Neuronal stem cell (in vitro differentiated cells): Measurements from ENCODE around the gene HSD17B4.

ENCODE experiments used
- DNase-seq: peaks from one replicate; pipeline ENCODE4 v3.0.0-alpha.2; 2013; ENCODE audit warnings: low spot score
- H2AFZ ChIP-seq: one replicate; pipeline ENCODE4 v1.6.1; 2013; ENCODE audit warnings: mild to moderate bottlenecking, low read length, inconsistent platforms
- H2AK5ac ChIP-seq: 2 replicates; pipeline ENCODE4 v1.6.1; 2013; ENCODE audit warnings: low read depth, mild to moderate bottlenecking, inconsistent platforms, low read length, moderate library complexity, mixed read lengths
- H2BK120ac ChIP-seq: 2 replicates; pipeline ENCODE4 v1.6.1; 2013; ENCODE audit warnings: low read depth, mild to moderate bottlenecking, inconsistent platforms, low read length, moderate library complexity, mixed read lengths
- H2BK12ac ChIP-seq: one replicate; pipeline ENCODE4 v1.6.1; 2013; ENCODE audit warnings: low read length, inconsistent platforms
- H2BK15ac ChIP-seq: 2 replicates; pipeline ENCODE4 v1.6.1; 2013; ENCODE audit warnings: mild to moderate bottlenecking, low read length, inconsistent platforms, mixed read lengths
- H2BK5ac ChIP-seq: one replicate; pipeline ENCODE4 v1.6.1; 2013; ENCODE audit warnings: inconsistent platforms, mild to moderate bottlenecking, low read length, moderate library complexity
- H3K14ac ChIP-seq: one replicate; pipeline ENCODE4 v1.6.1; 2013; ENCODE audit warnings: low read length, inconsistent platforms
- H3K18ac ChIP-seq: 2 replicates; pipeline ENCODE4 v1.6.1; 2013; ENCODE audit warnings: low read length, inconsistent platforms
- H3K23ac ChIP-seq: 2 replicates; pipeline ENCODE4 v1.6.1; 2013; ENCODE audit warnings: low read depth, mild to moderate bottlenecking, mixed read lengths, low read length, inconsistent platforms; ENCODE audit not compliant: poor library complexity
- H3K27ac ChIP-seq: replicated peaks from 3 replicates; pipeline ENCODE4 v1.5.1; 2013; ENCODE audit warnings: low read length, inconsistent platforms
- H3K27me3 ChIP-seq, 3 experiments: 2 replicates each; pipeline ENCODE4 v1.6.1; 2013; ENCODE audit warnings: low read length in 3 of 3, mild to moderate bottlenecking in 2 of 3, inconsistent platforms in 1 of 3, low read depth in 1 of 3, mixed read lengths in 1 of 3, moderate library complexity in 1 of 3; ENCODE audit not compliant: control insufficient read depth in 3 of 3, insufficient read depth in 3 of 3
- H3K36me3 ChIP-seq, 2 donors: replicated peaks in 1 of 2; 2 replicates each; pipeline ENCODE4 v1.6.1; 2013; ENCODE audit warnings: low read length in 2 of 2; ENCODE audit not compliant: control insufficient read depth in 2 of 2, insufficient read depth in 2 of 2
- H3K4ac ChIP-seq: 2 replicates; pipeline ENCODE4 v1.6.1; 2013; ENCODE audit warnings: inconsistent platforms, mild to moderate bottlenecking, low read length, moderate library complexity
- H3K4me1 ChIP-seq, 2 donors: 1 replicate in 1 of 2; 2 replicates in 1 of 2; pipeline ENCODE4 v1.6.1; 2013; ENCODE audit warnings: low read length in 2 of 2, low read depth in 1 of 2; ENCODE audit not compliant: control insufficient read depth in 2 of 2, insufficient read depth in 1 of 2
- H3K4me2 ChIP-seq: one replicate; pipeline ENCODE4 v1.6.1; 2013; ENCODE audit warnings: mild to moderate bottlenecking, low read length, inconsistent platforms; ENCODE audit not compliant: insufficient read depth, poor library complexity, severe bottlenecking
- H3K4me3 ChIP-seq, 2 donors: 2 replicates each; pipeline ENCODE4 v1.5.1; 2013; ENCODE audit warnings: low read length in 2 of 2, mild to moderate bottlenecking in 2 of 2, inconsistent platforms in 1 of 2, moderate library complexity in 1 of 2
- H3K79me1 ChIP-seq: one replicate; pipeline ENCODE4 v1.6.1; 2013; ENCODE audit warnings: low read depth, mild to moderate bottlenecking, inconsistent platforms, low read length, moderate library complexity
- H3K9ac ChIP-seq: one replicate; pipeline ENCODE4 v1.6.1; 2013; ENCODE audit warnings: mild to moderate bottlenecking, low read depth, low read length, inconsistent platforms; ENCODE audit not compliant: poor library complexity
- H3K9me3 ChIP-seq, 2 donors: replicated peaks in 1 of 2; 2 replicates each; pipeline versions ENCODE3 to v1.6.1; 2013; ENCODE audit warnings: low read length in 2 of 2, mild to moderate bottlenecking in 2 of 2, inconsistent platforms in 1 of 2, low read depth in 1 of 2, mixed read lengths in 1 of 2, moderate library complexity in 1 of 2; ENCODE audit not compliant: control insufficient read depth in 2 of 2, insufficient read depth in 1 of 2
- H4K8ac ChIP-seq: one replicate; pipeline ENCODE4 v1.6.1; 2013; ENCODE audit warnings: low read depth, mild to moderate bottlenecking, inconsistent platforms, low read length, moderate library complexity
- H4K91ac ChIP-seq: one replicate; pipeline ENCODE4 v1.6.1; 2013; ENCODE audit warnings: low read length, low read depth, mild to moderate bottlenecking, inconsistent platforms; ENCODE audit not compliant: poor library complexity
- WGBS, 2 donors: extraction: QIAGEN DNeasy Blood & Tissue Kit; methylation state at CpG; one replicate each; pipeline ENCODE4 v1.1.7; 2013; ENCODE audit warnings: missing lambda C conversion rate in 2 of 2, mixed read lengths in 1 of 2; ENCODE audit not compliant: insufficient read length in 2 of 2, insufficient replicate concordance in 1 of 2; ENCODE audit errors: extremely low coverage in 2 of 2; 5-methylcytosine and 5-hydroxymethylcytosine counted together

The HSD17B4 gene

DNA sequence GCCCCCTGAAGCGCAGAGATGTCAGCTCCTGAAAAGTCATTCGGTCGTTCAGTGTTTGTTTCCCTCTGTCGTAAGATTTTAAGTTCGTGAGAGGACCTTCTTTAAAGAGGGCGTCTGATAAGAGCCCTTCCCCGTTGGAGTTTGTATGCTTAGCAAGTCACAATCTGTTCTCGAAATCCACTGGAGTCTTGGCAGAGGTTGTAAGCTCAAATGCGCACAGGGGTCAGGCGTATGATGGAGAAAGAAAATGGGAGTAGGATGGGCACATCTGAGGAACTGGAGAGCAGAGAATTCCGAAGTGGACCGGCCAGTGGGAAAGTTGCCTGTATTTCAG lies 710 bp downstream of the HSD17B4 start:
- no peak overlapping the region for H2BK120ac ChIP-seq
- H3K4me3 ChIP-seq, result peak overlapping the region; percentile 88 to 96
- peak overlapping the region; percentile 69 for H3K4me2 ChIP-seq
- peaks cover 0 to 14% of the 10 kb centered on the region in 2 donors for H3K36me3 ChIP-seq
- no peak overlapping the region for H2BK12ac ChIP-seq
- H2AFZ ChIP-seq, result peak overlapping the region; percentile 99
- no peak overlapping the region for H3K4ac ChIP-seq
- no CpG with 5 or more reads among the region's 12 CpGs for WGBS, 2 donors
- no peak overlapping the region for H4K91ac ChIP-seq
- peaks cover 2 to 8% of the 10 kb centered on the region in 2 donors for H3K4me1 ChIP-seq
- H3K18ac ChIP-seq, result no peak overlapping the region
- H3K9me3 ChIP-seq, result peaks cover 0 to 8% of the 10 kb centered on the region in 2 donors
- no peak overlapping the region for H4K8ac ChIP-seq
- no peak overlapping the region for H3K14ac ChIP-seq
- no peak overlapping the region for H2BK5ac ChIP-seq
- H3K27ac ChIP-seq, result no peak overlapping the region
- no peak overlapping the region for H2AK5ac ChIP-seq
- no peak overlapping the region for H3K23ac ChIP-seq
- no peak for DNase-seq
- H3K27me3 ChIP-seq, result no peaks in the 10 kb centered on the region
- H2BK15ac ChIP-seq, result no peak overlapping the region
- H3K9ac ChIP-seq, result no peak overlapping the region
- H3K79me1 ChIP-seq, result no peaks in the 10 kb centered on the region

DNA sequence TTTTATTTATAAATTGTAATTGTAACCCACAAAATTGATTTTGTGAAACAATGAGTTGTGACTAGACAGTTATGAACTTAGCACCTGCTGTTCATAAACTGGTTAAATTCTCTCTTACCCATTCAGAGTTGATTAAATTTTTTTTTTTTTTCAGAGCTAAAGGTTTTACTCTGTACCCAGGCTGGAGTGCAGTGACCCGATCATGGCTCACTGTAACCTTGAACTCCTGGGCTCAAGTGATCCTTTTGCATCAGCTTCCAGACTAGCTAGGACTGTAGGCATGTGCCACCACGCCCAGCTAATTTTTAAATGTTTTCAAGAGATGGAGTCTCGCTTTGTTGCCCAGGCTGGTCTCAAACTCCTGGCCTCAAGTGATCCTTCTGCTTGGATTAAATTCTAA lies 1.9 kb downstream of the HSD17B4 start:
- no peak overlapping the region for H4K91ac ChIP-seq
- H3K4me1 ChIP-seq, result peaks cover 2 to 8% of the 10 kb centered on the region in 2 donors
- no peak overlapping the region for H2BK12ac ChIP-seq
- DNase-seq, result no peak
- H3K23ac ChIP-seq, result no peak overlapping the region
- no peak overlapping the region for H2BK120ac ChIP-seq
- no peak overlapping the region for H2AFZ ChIP-seq
- H3K27ac ChIP-seq, result no peak overlapping the region
- H3K36me3 ChIP-seq, result peaks cover 0 to 14% of the 10 kb centered on the region in 2 donors
- no peak overlapping the region for H2AK5ac ChIP-seq
- no CpG with 5 or more reads among the region's 3 CpGs for WGBS, 2 donors
- H3K18ac ChIP-seq, result no peak overlapping the region
- no peak overlapping the region for H3K4me2 ChIP-seq
- H3K4me3 ChIP-seq, result no peak overlapping the region
- H2BK15ac ChIP-seq, result no peak overlapping the region
- H3K14ac ChIP-seq, result no peak overlapping the region
- H3K4ac ChIP-seq, result no peak overlapping the region
- H3K9me3 ChIP-seq, result peaks cover 0 to 8% of the 10 kb centered on the region in 2 donors
- H3K27me3 ChIP-seq, result no peaks in the 10 kb centered on the region
- H4K8ac ChIP-seq, result no peak overlapping the region
- no peak overlapping the region for H2BK5ac ChIP-seq
- no peaks in the 10 kb centered on the region for H3K79me1 ChIP-seq
- H3K9ac ChIP-seq, result no peak overlapping the region

DNA sequence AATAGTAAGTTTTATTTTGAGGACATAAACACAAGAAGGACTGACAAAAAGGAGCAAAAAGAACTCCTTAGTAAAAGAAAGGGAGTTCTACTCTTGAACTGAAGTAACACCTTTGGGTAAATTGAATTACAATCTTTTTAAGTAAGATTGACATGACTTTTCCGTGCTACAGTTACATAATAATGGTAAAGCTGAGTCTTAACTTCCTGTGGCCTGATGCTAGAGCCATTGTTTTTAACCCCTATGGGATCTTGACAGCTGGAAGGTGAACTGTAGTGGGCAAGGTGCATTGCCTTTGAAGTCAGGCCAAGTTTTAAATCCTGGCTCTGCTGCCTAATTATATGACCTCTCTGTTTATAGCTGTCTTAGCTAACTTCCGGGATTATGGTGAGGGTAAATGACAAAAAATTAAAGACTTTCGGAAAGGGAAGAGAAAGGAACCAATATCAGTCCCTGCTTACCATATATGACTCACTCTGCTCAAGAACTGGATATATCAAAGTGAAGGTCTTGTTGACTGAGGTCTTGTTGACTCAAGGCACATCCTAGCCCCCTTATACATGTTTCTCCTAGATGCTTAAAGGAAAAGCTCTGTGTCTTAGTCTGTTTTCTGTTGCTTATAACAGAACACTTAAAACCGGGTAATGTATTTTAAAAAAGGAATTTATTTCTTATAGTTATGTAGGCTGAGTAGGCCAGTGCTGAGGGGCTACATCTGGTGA lies 6.8 kb downstream of the HSD17B4 start:
- Histone ChIP-seq H3K4ac (no peak overlapping the region), H3K9ac (no peak overlapping the region), H4K8ac (no peak overlapping the region), H2BK120ac (no peak overlapping the region), H3K18ac (no peak overlapping the region), H2AFZ (no peak overlapping the region), H2BK12ac (no peak overlapping the region), H3K4me3 (no peak overlapping the region), H3K23ac (no peak overlapping the region), H4K91ac (no peak overlapping the region), H3K14ac (no peak overlapping the region), H3K27ac (no peak overlapping the region), H3K4me1 (no peaks in the 10 kb centered on the region), H3K4me2 (no peak overlapping the region), H3K27me3 (no peaks in the 10 kb centered on the region), H3K79me1 (no peaks in the 10 kb centered on the region), H2AK5ac (no peak overlapping the region), H3K9me3 (no peaks in the 10 kb centered on the region), H3K36me3 (peaks cover 0 to 14% of the 10 kb centered on the region in 2 donors), H2BK5ac (no peak overlapping the region), H2BK15ac (no peak overlapping the region)
- WGBS, 2 donors, result no CpG with 5 or more reads among the region's 4 CpGs
- DNase-seq, result no peak

DNA sequence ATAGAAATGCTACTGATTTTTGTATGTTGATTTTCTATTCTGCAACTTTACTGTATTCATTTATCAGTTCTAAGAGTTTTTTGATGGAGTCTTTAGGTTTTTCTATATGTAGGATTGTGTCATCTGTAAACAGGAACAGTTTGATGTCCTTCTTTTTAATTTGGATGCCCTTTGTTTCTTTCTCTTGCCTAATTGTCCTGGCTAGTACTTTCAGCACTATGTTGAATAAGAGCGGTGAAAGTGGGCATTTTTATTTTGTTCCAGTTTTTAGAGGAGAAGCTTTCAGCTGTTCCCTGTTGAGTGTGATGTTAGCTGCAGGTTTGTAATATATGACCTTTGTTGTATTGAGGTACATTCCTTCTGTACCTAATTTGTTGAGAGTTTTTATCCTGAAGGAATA lies 13.3 kb downstream of the HSD17B4 start:
- Histone ChIP-seq H3K14ac (no peak overlapping the region), H2BK5ac (no peak overlapping the region), H4K8ac (no peak overlapping the region), H2AFZ (no peak overlapping the region), H3K79me1 (peaks cover 7% of the 10 kb centered on the region), H3K18ac (no peak overlapping the region), H3K4me1 (no peaks in the 10 kb centered on the region), H3K36me3 (peaks cover 0 to 7% of the 10 kb centered on the region in 2 donors), H2AK5ac (no peak overlapping the region), H3K4ac (no peak overlapping the region), H3K4me2 (no peak overlapping the region), H2BK15ac (no peak overlapping the region), H3K9ac (no peak overlapping the region), H3K4me3 (no peak overlapping the region), H4K91ac (no peak overlapping the region), H3K27ac (no peak overlapping the region), H3K27me3 (no peaks in the 10 kb centered on the region), H2BK12ac (no peak overlapping the region), H3K9me3 (peaks cover 3 to 18% of the 10 kb centered on the region in 2 donors), H2BK120ac (no peak overlapping the region), H3K23ac (no peak overlapping the region)
- WGBS, 2 donors, result no CpG with 5 or more reads among the region's 1 CpG
- DNase-seq, result no peak
